ENCODE results near the gene TRIM65. TPM values are rescaled to one million over a fixed set of nuclear protein-coding genes. Genes with fewer than 3 reads are reported as not detected.

Gene TRIM65
- total RNA-seq, 2 donors from 2014 or later = 27.4 to 35.3 TPM

DNA sequence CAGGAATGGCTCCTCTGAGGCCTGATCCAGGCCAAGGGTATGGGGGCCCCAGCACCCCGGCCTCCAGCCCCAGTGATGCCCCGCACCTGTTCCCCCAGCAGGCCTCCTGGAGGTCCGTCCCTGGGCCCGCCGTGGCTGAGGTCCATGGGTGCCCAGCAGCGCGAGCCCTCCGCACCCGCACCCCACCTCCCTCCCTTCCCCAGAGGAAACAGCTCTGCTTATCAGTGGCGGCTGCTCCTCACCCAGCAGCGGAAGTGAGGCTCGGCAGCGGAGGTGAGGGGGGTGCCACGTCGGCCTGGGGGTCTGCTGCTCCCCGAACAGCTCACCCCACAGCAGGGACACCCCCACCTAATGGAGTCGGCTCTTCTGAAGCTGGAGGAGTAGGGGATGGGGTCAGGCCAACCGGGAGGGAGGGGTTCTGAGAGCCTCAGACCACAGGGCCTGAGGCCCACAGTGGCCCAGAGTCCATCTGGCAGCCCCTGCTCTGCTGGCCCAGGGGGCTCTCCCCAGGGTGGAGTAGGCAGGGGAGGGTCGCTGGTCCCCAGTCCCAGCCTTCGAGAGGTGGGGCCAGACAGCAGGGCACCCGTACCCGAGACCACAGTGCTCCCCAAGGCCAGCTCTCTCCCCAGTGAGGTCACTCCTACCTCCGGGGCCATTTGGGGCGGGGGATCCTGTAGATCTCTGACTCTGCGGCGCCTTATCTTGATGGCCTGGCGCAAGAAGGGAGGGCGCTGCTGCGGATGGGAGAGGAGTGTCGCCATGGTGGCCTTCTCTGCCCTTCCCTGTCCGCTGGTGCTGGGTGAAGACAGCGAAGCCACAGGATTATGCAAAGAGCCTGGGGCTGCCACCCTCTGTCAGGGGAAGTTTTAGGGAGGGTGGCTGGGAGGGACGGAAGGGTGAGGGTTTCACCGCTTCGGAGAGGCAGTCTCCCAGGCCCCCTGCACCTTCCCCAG, 52.9 kb downstream of the TRIM65 start, which contains the start of gene UNC13D:
Gene UNC13D (minus strand): TSS at position 828 of the 953 bp plus-strand sequence. CDS start 67 bp downstream, at position 761.
- Mint-ChIP-seq H3K4me3 (no peak within 1 kb of the TSS), H3K27me3 (ENCODE audit: insufficient read depth) (no peaks in the 10 kb centered on the region), H3K9me3 (no peaks in the 10 kb centered on the region), H3K4me1 (peaks cover 7% of the 10 kb centered on the region), H3K27ac (peak within 1 kb of the TSS; percentile 39), H3K36me3 (ENCODE audit: low read depth) (peaks cover 28% of the 10 kb centered on the region)
- Histone ChIP-seq H3K27ac (ENCODE audit: low read depth, low read length) (no peak within 1 kb of the TSS), H3K36me3 (ENCODE audit: control insufficient read depth, insufficient read depth, low read length) (peaks cover 24% of the 10 kb centered on the region), H3K4me3 (ENCODE audit: low read length) (no peak within 1 kb of the TSS), H3K27me3 (ENCODE audit: control insufficient read depth, insufficient read depth, low read length, poor library complexity, severe bottlenecking) (no peaks in the 10 kb centered on the region), H3K9me3 (ENCODE audit: control insufficient read depth, low read length) (no peaks in the 10 kb centered on the region), H3K4me1 (ENCODE audit: control insufficient read depth, insufficient read depth, low read length) (no peaks in the 10 kb centered on the region), H3K9ac (ENCODE audit: extremely low read depth, low read length, poor library complexity, severe bottlenecking) (no peak within 1 kb of the TSS)
- 93% methylated on average over 18 to 35 of the region's 35 CpGs for WGBS, 2 experiments (ENCODE audit: insufficient coverage in 1 of 2, insufficient read length in 1 of 2)
- TF ChIP-seq, protein P1, sequence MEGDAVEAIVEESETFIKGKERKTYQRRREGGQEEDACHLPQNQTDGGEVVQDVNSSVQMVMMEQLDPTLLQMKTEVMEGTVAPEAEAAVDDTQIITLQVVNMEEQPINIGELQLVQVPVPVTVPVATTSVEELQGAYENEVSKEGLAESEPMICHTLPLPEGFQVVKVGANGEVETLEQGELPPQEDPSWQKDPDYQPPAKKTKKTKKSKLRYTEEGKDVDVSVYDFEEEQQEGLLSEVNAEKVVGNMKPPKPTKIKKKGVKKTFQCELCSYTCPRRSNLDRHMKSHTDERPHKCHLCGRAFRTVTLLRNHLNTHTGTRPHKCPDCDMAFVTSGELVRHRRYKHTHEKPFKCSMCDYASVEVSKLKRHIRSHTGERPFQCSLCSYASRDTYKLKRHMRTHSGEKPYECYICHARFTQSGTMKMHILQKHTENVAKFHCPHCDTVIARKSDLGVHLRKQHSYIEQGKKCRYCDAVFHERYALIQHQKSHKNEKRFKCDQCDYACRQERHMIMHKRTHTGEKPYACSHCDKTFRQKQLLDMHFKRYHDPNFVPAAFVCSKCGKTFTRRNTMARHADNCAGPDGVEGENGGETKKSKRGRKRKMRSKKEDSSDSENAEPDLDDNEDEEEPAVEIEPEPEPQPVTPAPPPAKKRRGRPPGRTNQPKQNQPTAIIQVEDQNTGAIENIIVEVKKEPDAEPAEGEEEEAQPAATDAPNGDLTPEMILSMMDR (conservative IDR thresholded peaks at IDR 0.05) = no peak
- DNase-seq = no peak

DNA sequence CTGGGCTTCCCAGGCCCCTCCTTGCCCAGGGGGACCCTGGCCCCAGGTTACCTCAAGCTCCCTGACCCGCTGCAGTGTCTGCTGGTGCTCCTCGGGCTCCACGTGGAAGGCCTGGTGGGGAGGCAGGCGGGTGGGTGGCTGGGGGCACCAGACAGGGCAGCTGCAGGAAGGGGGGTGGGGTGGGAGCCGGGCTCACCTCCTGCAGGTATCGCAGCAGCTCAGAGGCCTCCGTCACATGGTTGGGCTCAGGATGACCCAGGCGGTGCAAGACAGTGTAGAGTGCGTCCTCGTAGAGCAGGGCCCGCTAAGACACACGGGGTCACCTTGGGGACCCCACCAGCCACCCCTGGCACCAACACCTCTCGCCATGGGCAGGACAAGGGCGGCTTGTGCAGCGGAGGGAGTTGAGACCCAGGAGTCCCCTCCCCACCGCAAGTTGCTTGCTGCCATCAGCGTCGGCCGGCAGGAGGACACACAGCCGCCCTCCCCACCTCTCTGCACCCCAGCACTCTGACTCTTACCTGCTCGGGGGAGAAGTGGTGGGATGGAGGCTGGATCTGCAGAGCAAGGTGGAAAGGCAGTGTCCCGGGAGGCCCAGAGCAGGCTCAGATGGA, 53.7 kb downstream of the TRIM65 start:
- DNase-seq = no peak
- Histone ChIP-seq H3K27me3 (ENCODE audit: control insufficient read depth, insufficient read depth, low read length, poor library complexity, severe bottlenecking) (no peaks in the 10 kb centered on the region), H3K36me3 (ENCODE audit: control insufficient read depth, insufficient read depth, low read length) (peaks cover 19% of the 10 kb centered on the region), H3K9me3 (ENCODE audit: control insufficient read depth, low read length) (no peaks in the 10 kb centered on the region), H3K4me1 (ENCODE audit: control insufficient read depth, insufficient read depth, low read length) (no peaks in the 10 kb centered on the region), H3K27ac (ENCODE audit: low read depth, low read length) (no peak overlapping the region), H3K4me3 (ENCODE audit: low read length) (no peak overlapping the region), H3K9ac (ENCODE audit: extremely low read depth, low read length, poor library complexity, severe bottlenecking) (no peak overlapping the region)
- Mint-ChIP-seq H3K27me3 (ENCODE audit: insufficient read depth) (no peaks in the 10 kb centered on the region), H3K27ac (no peak overlapping the region), H3K4me1 (peaks cover 6% of the 10 kb centered on the region), H3K36me3 (ENCODE audit: low read depth) (peaks cover 24% of the 10 kb centered on the region), H3K9me3 (no peaks in the 10 kb centered on the region), H3K4me3 (no peak overlapping the region)
- TF ChIP-seq, protein P1 (conservative IDR thresholded peaks at IDR 0.05) = no peak
- 92 to 96% methylated on average over 11 to 21 of the region's 22 CpGs for WGBS, 2 experiments (ENCODE audit: insufficient coverage in 1 of 2, insufficient read length in 1 of 2)

DNA sequence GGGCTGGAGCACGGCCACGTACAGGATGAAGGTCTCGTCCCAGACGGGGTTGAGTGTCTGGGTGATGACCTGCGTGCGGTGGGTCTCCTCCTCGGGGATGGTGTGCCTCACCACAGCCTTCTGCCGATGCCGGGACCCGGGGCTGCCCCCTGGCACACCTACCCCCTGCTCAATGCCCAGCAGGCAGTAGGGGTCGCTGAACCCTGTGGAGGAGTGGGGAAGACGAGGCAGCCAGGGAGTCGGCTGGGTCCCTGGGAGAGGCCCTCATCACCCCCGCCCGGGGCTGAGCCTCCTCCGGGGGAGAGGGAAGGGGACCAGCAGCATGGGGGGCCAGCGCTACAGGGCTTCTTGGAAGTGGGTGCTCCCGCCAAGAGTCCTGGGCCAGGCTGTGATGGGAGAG, 54.3 kb downstream of the TRIM65 start:
- Mint-ChIP-seq H3K4me1 (peaks cover 6% of the 10 kb centered on the region), H3K36me3 (ENCODE audit: low read depth) (peaks cover 17% of the 10 kb centered on the region), H3K4me3 (no peak overlapping the region), H3K27me3 (ENCODE audit: insufficient read depth) (no peaks in the 10 kb centered on the region), H3K9me3 (no peaks in the 10 kb centered on the region), H3K27ac (peak overlapping the region; percentile 44)
- H3K9me3 ChIP-seq (ENCODE audit: control insufficient read depth, low read length) = no peaks in the 10 kb centered on the region
- no peak overlapping the region for H3K9ac ChIP-seq (ENCODE audit: extremely low read depth, low read length, poor library complexity, severe bottlenecking)
- peaks cover 12% of the 10 kb centered on the region for H3K36me3 ChIP-seq (ENCODE audit: control insufficient read depth, insufficient read depth, low read length)
- no peak for DNase-seq
- 95 to 97% methylated on average over 11 to 18 of the region's 18 CpGs for WGBS, 2 experiments (ENCODE audit: insufficient coverage in 1 of 2, insufficient read length in 1 of 2)
- H3K4me1 ChIP-seq (ENCODE audit: control insufficient read depth, insufficient read depth, low read length) = no peaks in the 10 kb centered on the region
- TF ChIP-seq, protein P1 (conservative IDR thresholded peaks at IDR 0.05) = no peak
- H3K27me3 ChIP-seq (ENCODE audit: control insufficient read depth, insufficient read depth, low read length, poor library complexity, severe bottlenecking) = no peaks in the 10 kb centered on the region
- H3K27ac ChIP-seq (ENCODE audit: low read depth, low read length) = no peak overlapping the region
- H3K4me3 ChIP-seq (ENCODE audit: low read length) = no peak overlapping the region
